Activated naive CD8-positive, alpha-beta T cell treated with anti-CD3 and anti-CD28 coated beads for 36 hours (primary cell): Measurements from ENCODE around the gene DHCR24. TPM values are rescaled to one million over a fixed set of nuclear protein-coding genes. Genes with fewer than 3 reads are reported as not detected.

Experiments
- DNase-seq: peaks from one replicate; pipeline ENCODE4 v3.0.0; 2021
- H3K27ac Mint-ChIP-seq: one replicate; pipeline ENCODE4 v1.8.0; 2022; ENCODE audit warnings: mild to moderate bottlenecking, moderate library complexity, mixed read lengths
- H3K27me3 Mint-ChIP-seq: one replicate; pipeline ENCODE4 v1.8.0; 2022; ENCODE audit warnings: mild to moderate bottlenecking, mixed read lengths
- H3K36me3 Mint-ChIP-seq: one replicate; pipeline ENCODE4 v1.8.0; 2021; ENCODE audit warnings: mild to moderate bottlenecking, mixed read lengths
- H3K4me1 Mint-ChIP-seq: one replicate; pipeline ENCODE4 v1.8.0; 2021; ENCODE audit warnings: mixed read lengths
- H3K4me3 Mint-ChIP-seq: one replicate; pipeline ENCODE4 v1.8.0; 2022; ENCODE audit warnings: mild to moderate bottlenecking, moderate library complexity, mixed read lengths
- H3K9me3 Mint-ChIP-seq: one replicate; pipeline ENCODE4 v1.8.0; 2022; ENCODE audit warnings: mixed read lengths
- total RNA-seq, 2 experiments: library from RNA; stranded (reverse); gene quantifications; one replicate each; pipeline ENCODE4 v1.2.3, GENCODE V29; 2021

Gene DHCR24
- total RNA-seq, 2 experiments from 2014 or later: 66.1 to 69.4 TPM

DNA sequence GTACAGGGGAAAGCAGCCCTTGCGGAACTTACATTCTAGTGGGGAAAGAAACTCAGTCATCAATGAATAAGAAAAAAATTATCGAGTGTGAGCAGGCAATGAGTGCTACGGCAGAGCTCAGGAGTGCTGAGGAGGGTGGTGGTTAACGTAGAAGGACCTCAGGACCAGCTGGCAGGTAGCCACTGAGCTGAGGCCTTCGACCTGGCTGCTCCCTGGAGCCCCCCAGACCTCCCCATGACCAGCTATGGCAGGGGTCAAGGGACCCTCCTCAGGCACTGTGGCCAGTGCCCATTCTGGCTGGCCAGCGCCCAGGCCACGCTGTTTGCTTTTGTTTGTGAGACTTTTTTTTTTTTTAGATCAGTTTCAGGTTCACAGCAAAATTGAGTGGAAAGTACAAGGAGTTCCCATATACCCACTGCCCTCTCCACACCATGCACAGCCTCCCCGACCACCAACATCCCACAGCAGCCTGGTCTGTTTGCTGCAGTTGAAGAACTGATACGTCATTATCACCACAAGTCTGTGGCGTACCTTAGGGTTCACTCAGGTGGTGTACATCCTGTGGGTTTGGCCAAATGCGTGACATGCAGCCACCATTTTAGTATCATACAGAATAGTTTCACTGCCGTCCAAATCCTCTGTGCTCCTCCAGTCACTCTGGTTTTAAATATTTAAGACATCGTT lies 74.1 kb downstream of the DHCR24 start:
- Mint-ChIP-seq H3K27me3 (no peaks in the 10 kb centered on the region), H3K36me3 (no peaks in the 10 kb centered on the region), H3K4me1 (peaks cover 5% of the 10 kb centered on the region), H3K9me3 (no peaks in the 10 kb centered on the region), H3K4me3 (no peak overlapping the region), H3K27ac (no peak overlapping the region)
- no peak for DNase-seq

DNA sequence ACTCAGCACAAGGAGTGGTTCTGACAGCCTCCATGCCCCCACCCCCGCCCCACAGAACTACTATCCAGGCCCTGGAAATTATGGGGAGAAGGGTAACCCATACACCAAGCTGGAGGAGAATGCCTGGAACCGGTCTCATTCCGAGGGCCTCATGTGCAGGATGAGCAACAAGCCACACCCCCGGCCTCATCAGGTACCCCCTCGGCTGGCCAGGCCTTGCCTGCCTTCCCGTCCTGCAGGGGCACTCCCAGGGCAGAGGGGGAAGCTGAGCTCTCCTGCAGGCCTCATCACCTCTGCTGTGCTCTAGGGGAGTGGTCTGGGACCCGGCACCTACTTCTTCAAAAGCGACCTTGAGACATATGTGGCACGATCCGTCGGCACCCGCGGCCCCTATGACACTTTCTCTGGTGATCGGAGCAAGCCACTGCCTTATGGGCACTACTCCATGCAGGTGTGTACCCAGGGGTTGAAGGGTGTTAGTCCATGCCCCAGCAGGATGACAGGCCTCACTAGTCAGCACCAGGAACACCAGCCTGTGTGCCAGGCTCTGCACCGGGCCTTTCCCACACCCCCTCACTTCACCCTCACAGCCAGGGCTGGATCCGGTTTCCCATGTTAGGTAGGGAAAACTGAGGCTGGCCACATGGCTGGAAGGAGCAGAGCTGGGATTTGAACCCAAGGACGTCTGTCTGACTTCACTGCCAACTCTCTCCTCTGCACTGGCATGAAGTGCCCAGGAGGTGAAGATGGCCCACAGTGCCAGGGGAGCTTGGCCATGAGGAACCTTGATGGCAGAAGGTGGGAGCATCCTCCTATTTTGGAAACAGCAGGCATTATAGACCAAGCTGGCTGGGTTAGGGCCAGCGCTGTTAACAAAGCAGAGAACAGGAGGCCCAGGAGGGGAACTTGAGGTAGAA lies 75.0 kb downstream of the DHCR24 start:
- Mint-ChIP-seq H3K4me1 (peaks cover 3% of the 10 kb centered on the region), H3K27ac (no peak overlapping the region), H3K4me3 (no peak overlapping the region), H3K9me3 (no peaks in the 10 kb centered on the region), H3K27me3 (no peaks in the 10 kb centered on the region), H3K36me3 (no peaks in the 10 kb centered on the region)
- DNase-seq: no peak

DNA sequence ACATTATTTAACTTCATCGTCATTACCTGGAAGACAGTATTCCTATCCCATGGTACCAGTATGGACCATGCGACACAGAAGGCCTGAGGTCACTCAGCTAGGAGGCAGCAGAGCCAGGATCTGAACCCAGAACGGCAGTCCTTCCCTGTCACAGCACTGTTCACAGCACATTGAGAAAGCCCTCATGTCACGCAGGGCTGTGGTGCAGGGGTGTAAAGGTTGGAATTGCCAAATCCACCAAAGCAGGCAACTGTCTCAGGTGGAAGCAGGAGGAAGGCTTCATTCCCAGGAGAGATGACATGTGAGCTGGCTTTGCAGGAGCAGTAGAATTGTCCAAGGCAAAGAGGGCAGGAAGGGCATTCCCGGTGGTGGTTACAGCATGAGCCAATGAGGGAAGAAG lies 75.9 kb downstream of the DHCR24 start:
- H3K36me3 Mint-ChIP-seq: no peaks in the 10 kb centered on the region
- no peaks in the 10 kb centered on the region for H3K27me3 Mint-ChIP-seq
- DNase-seq: no peak
- no peak overlapping the region for H3K27ac Mint-ChIP-seq
- no peak overlapping the region for H3K4me3 Mint-ChIP-seq
- H3K9me3 Mint-ChIP-seq: no peaks in the 10 kb centered on the region
- peaks cover 3% of the 10 kb centered on the region for H3K4me1 Mint-ChIP-seq

DNA sequence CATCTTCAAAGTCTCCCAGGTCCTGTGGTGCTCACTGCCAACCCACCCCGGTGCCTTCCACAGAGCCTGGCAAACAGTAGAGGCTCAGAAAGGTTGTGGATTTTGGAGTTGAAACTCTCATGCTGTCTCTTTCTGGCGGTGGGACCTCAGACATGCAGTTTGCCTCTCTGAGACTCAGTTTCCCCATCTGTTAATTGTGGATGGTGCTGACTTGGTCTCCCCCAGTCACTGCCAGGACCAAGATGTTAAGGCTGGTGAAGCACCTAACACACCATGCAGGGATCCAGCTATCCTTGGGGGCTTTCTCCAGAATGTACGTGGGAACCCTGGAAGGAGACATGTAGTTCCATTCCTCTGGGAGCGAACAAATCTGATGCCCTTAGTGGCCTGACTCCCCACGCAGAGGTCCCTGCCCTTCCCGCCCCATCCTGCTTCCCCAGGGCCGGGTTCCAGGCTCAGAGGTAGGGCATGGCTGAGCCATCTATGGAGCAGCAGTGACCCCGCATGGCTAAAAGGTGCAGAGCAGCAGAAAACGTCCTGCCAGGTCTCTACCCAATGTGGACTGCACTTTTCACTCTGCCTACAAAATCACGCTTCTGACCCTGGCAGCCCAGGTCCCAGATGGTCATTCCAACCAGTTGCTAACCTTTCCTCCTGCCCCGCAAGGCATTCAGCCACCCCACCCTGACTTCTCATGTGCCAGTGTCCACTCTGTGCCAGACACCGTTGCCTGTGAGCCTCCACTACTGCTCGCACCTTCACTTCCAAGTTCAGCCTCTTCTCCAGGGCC lies 76.6 kb downstream of the DHCR24 start:
- Mint-ChIP-seq H3K27ac (no peak overlapping the region), H3K36me3 (no peaks in the 10 kb centered on the region), H3K4me3 (no peak overlapping the region), H3K4me1 (peaks cover 3% of the 10 kb centered on the region), H3K27me3 (no peaks in the 10 kb centered on the region), H3K9me3 (no peaks in the 10 kb centered on the region)
- peak; percentile 66 for DNase-seq

DNA sequence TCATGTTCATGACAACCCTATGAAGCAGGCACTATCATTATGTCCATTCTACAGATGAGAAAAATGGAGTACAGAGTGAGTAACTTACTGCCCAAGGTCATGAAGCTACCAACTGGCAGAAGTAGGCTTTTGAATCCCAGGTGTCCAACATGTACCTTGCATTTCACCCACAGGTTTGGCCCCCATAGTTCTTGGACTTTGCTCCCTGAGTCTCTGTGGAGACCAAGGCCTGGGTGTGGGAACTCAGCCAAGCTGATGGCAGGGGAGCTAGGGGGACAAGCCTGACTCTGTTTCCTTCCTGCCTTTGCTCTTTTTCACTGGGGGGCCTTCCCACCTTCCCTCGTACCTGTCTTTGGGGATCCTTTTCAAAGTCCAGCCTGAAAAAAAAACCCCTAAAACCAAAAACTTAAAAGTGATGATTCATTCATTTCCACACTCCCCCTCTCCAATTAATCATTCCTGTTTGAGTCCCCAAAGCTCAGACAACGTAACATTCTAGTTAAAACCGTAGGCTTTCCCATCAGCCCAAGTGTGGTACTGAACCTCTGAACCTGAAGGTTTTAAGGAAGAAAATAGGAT lies 77.4 kb downstream of the DHCR24 start:
- no peaks in the 10 kb centered on the region for H3K27me3 Mint-ChIP-seq
- H3K4me3 Mint-ChIP-seq: no peak overlapping the region
- H3K36me3 Mint-ChIP-seq: no peaks in the 10 kb centered on the region
- H3K4me1 Mint-ChIP-seq: peaks cover 7% of the 10 kb centered on the region
- no peak for DNase-seq
- H3K27ac Mint-ChIP-seq: no peak overlapping the region
- H3K9me3 Mint-ChIP-seq: no peaks in the 10 kb centered on the region

DNA sequence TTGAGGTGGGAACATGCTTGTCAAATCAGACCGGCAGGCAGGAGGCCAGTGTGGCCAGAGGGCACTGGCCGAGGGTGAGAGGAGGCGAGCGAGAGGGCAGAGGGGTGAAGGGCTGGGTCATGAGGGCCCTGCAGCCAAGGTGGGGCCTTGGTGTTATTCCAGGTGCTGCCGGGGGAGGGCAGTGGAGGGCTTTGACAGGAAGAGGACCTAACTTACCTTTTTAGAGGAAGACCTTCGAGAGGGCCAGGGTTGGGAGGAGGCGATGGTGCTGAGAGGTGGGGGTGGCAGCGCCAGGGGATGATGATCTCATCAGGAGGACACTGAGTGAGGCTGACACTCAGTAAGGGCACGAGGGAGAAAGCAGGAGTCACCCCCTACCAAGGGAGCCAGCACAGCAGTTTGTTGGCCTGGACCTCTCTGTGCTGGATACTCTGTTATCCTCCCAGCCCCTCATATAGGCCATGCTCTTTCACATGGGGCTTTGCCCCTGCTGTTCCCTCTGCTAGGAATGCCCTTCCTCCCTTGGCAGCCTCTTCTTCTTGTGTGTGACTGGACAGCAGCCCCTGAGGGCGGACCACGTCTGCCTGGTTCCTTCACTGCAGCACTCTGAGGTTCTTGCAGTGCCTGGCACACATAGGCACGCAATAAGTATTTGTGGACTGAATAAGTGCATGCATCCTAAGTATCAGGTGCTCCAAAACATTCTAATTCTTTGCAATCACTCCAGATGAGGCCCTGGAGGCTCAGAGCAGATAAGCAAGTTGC lies 78.4 kb downstream of the DHCR24 start:
- Mint-ChIP-seq H3K9me3 (no peaks in the 10 kb centered on the region), H3K27me3 (no peaks in the 10 kb centered on the region), H3K4me3 (no peak overlapping the region), H3K27ac (no peak overlapping the region), H3K4me1 (peaks cover 16% of the 10 kb centered on the region), H3K36me3 (no peaks in the 10 kb centered on the region)
- DNase-seq: no peak

DNA sequence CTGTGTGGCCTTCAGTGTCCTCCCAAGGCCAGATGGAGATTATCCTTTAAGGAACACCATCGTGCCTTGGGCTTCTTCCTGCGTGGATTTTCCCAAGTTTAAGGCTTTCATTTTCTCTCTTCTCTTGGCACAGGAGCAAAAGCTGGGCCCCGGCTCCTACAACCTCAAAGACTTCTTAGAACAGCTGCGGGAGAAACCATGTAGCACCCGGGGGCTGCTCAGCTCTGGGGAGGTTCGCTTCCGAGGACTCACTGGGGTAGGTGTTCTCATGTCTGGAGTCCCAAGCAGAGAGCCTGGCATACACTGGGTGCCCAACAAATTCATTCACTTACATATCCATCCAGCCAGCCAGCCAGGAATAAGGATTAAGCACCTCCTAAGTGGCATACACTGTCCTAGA lies 79.2 kb downstream of the DHCR24 start:
- Mint-ChIP-seq H3K36me3 (no peaks in the 10 kb centered on the region), H3K27me3 (no peaks in the 10 kb centered on the region), H3K9me3 (no peaks in the 10 kb centered on the region), H3K4me1 (peaks cover 14% of the 10 kb centered on the region), H3K27ac (no peak overlapping the region), H3K4me3 (no peak overlapping the region)
- DNase-seq: no peak

DNA sequence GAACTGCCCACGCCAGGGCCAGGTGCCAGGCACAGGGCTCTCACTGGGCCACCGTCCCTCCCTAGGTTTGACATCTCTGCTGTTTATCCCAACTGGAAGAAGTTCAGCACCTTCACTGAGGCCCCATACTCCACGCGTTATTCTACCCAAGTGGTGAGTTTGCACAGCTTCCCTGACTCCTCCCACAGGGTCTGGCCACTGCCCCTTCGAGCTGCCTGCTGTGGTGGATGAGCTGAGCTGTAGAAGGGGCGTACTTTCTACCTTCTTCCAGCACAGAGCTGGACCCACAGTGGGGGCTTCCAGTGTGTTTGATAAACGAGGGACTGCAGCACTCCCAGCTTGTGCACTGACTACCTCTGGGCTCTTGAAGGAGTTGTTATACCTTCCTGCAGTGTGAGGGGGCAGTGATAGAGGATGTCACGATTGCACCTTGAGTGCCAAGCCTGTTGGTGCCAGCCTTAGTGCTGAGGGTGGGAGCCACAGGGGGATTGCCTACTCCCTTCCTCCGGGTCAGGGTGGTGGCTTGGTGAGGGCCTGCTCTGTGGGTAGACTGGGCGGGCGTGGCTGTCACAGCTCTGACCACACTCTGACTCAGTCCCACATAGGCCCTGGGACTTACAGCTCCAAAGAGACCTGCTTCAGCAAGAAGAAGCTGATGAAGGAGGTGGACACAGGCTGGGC lies 79.9 kb downstream of the DHCR24 start:
- no peak overlapping the region for H3K27ac Mint-ChIP-seq
- DNase-seq: no peak
- peaks cover 14% of the 10 kb centered on the region for H3K4me1 Mint-ChIP-seq

DNA sequence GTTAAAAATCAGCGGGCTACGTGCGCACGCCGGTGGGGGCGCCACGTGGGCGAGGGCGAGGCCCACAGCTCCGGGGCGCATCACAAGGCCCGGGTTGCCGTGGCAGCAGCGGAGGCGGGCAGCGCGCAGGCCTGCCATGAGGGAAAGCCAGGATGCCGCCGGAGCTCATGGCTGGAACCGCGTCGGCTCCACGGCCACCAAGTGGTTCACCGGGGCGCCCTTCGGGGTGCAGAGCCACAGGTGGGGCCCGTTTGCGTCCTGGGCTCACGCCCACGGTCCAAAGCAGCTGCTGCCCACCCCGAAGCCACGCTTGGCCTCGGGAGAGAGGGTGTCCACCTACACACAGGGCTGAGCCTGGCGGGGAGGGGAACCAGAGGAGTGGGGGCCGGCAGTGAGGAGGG lies 81.0 kb downstream of the DHCR24 start:
- Mint-ChIP-seq H3K4me3 (no peak overlapping the region), H3K9me3 (no peaks in the 10 kb centered on the region), H3K36me3 (no peaks in the 10 kb centered on the region), H3K27ac (no peak overlapping the region), H3K4me1 (peaks cover 19% of the 10 kb centered on the region), H3K27me3 (no peaks in the 10 kb centered on the region)
- DNase-seq: no peak

More for the DNA sequence above, 79.9 kb downstream of the DHCR24 start:
- Mint-ChIP-seq H3K27me3 (no peaks in the 10 kb centered on the region), H3K4me3 (no peak overlapping the region), H3K9me3 (no peaks in the 10 kb centered on the region), H3K36me3 (no peaks in the 10 kb centered on the region)

DNA sequence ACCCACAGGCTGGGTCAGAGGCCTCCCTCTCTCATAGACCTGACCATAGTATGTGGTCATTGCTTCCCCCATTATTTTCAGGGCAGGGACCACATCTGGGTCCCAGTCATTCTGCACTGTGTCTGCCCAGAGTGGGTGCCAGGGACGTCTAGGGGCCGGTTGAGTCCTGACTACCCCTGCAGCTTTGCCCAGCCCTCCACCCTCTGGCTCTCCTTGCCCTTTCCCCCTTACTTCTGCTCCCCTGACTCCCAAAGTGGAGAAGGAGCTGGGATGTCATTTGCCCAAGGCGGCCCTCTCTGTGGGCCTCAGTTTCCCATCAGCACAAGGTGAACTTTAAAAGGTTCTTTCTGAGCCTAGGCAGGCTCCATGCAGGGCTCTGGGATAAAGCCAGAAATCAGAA lies 81.5 kb downstream of the DHCR24 start:
- H3K9me3 Mint-ChIP-seq: no peaks in the 10 kb centered on the region
- no peaks in the 10 kb centered on the region for H3K27me3 Mint-ChIP-seq
- H3K4me1 Mint-ChIP-seq: peaks cover 19% of the 10 kb centered on the region
- no peak overlapping the region for H3K27ac Mint-ChIP-seq
- no peak for DNase-seq
- no peak overlapping the region for H3K4me3 Mint-ChIP-seq
- no peaks in the 10 kb centered on the region for H3K36me3 Mint-ChIP-seq

DNA sequence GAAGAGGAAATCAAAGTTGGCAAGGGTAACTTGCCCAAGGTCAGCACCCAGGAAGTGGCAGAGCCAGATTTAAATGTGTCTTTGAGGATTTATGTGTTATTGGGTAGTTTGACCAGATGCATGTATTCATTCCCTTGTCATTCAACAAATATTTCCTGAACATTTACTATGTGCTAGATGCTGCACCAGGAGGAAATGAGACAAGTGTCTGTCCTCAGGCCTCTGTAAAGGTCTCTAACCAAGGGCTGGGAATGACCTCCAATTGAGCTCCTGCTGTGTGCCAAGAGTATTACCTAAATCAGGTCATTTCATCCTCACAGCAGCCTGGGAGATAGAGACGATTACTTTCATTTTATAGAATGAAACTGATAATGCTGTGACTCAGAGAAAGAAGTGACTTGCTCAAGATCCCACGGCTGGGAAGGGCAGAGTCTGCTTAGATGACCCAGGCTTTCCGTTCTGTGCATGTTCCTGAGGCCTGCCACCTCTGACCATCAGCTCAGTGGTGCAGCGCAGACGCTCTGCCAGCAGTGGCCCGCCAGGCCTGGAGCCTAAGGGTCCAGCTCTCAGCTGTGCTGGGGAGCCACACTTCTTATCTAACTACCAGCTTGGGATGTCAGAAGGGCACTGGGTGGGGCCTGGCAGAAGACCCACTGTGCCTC lies 82.4 kb downstream of the DHCR24 start:
- Mint-ChIP-seq H3K4me1 (peaks cover 27% of the 10 kb centered on the region), H3K27me3 (no peaks in the 10 kb centered on the region), H3K27ac (peak overlapping the region; percentile 15), H3K9me3 (no peaks in the 10 kb centered on the region), H3K36me3 (no peaks in the 10 kb centered on the region), H3K4me3 (no peak overlapping the region)
- DNase-seq: peak; percentile 55

DNA sequence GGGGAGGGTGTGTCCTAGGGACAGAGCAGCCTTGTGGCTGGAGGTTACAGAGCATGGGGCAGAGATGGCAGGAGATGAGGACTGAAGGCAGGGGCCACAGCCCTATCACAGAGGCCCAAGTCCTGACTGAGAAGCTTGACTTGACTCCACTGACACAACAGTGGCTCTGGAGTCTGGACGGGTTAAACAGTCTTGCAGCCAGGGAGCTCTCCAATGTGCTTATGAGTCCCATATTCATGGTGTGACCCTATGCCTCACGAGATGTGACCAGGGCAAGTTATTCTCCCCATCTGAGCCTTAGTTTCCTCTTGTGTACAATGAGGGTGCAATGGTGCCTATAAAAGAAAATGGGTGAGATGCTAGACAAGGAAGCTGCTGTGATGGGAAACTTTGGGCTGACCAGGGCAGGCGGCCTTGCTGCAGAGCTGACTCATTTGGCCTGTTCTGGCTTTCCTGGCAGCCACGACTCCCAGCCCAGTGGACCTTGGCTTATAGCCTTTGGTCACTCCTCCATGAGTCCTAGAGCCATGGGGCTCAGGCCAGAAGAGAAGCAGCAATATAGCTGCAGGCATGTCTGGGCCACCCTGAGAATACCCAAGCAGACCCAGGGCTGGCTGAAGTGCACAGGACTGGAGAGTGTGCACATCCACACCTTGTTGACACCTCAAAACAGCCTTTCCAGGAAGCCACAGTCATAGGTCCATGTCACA lies 83.1 kb downstream of the DHCR24 start:
- Mint-ChIP-seq H3K27me3 (no peaks in the 10 kb centered on the region), H3K9me3 (no peaks in the 10 kb centered on the region), H3K27ac (no peak overlapping the region), H3K4me1 (peaks cover 33% of the 10 kb centered on the region), H3K36me3 (no peaks in the 10 kb centered on the region), H3K4me3 (no peak overlapping the region)
- no peak for DNase-seq
